Naive thymus-derived CD4-positive, alpha-beta T cell (primary cell): ENCODE data around the gene TTC7B. TPM values are rescaled to one million over a fixed set of nuclear protein-coding genes. Genes with fewer than 3 reads are reported as not detected.

Source experiments
- ATAC-seq: fragments of 150-1000 bp; cut with Tn5 transposase; 2 replicates; pipeline ENCODE4 v1.10.0; 2021; ENCODE audit warnings: mild to moderate bottlenecking, moderate library complexity
- CTCF ChIA-PET: fragments of 350-600 bp; sonication (Branson Sonifier 250); formaldehyde crosslinking; loops from one replicate; lab custom pipeline; 2021; ENCODE audit warnings: antibody characterized with exemption; lab: Charles Lee
- POLR2A ChIA-PET: fragments of 350-600 bp; sonication (Branson Sonifier 250); formaldehyde crosslinking; loops from one replicate; lab custom pipeline; 2021; ENCODE audit warnings: antibody characterized with exemption, inconsistent platforms; lab: Charles Lee
- DNase-seq, 9 donors: peaks; one replicate each; pipeline versions ENCODE4 v3.0.0 to v3.0.0-alpha.2; 2020 to 2022; ENCODE audit warnings: mixed read lengths in 1 of 9
- H3K27ac ChIP-seq: one replicate; pipeline ENCODE4 v1.7.0; 2013; ENCODE audit warnings: mild to moderate bottlenecking, low read depth, low read length, moderate library complexity
- H3K27me3 ChIP-seq, 2 donors: one replicate each; pipeline ENCODE4 v1.7.0; 2013; ENCODE audit warnings: low read length in 2 of 2, mild to moderate bottlenecking in 2 of 2, moderate library complexity in 2 of 2; ENCODE audit not compliant: control insufficient read depth in 2 of 2, insufficient read depth in 2 of 2
- H3K36me3 ChIP-seq, 3 experiments: 1 replicate in 2 of 3; 2 replicates in 1 of 3; pipeline ENCODE4 v1.7.0; 2013; ENCODE audit warnings: low read length in 3 of 3, mild to moderate bottlenecking in 3 of 3, moderate library complexity in 1 of 3; ENCODE audit not compliant: insufficient read depth in 3 of 3, control insufficient read depth in 2 of 3
- H3K4me1 ChIP-seq, 2 donors: one replicate each; pipeline ENCODE4 v1.7.0; 2013; ENCODE audit warnings: low read length in 2 of 2, mild to moderate bottlenecking in 2 of 2, moderate library complexity in 1 of 2; ENCODE audit not compliant: control insufficient read depth in 2 of 2, insufficient read depth in 2 of 2
- H3K4me3 ChIP-seq: 2 replicates; pipeline ENCODE4 v1.7.0; 2013; ENCODE audit warnings: mild to moderate bottlenecking, low read length
- H3K9me3 ChIP-seq, 3 experiments: 1 replicate in 2 of 3; 2 replicates in 1 of 3; pipeline ENCODE4 v1.7.0; 2013; ENCODE audit warnings: low read length in 3 of 3; ENCODE audit not compliant: control insufficient read depth in 2 of 3
- H3K27ac Mint-ChIP-seq, 9 donors: one replicate each; pipeline ENCODE4 v1.8.0; 2020 to 2022; ENCODE audit warnings: mixed read lengths in 9 of 9, mild to moderate bottlenecking in 8 of 9, moderate library complexity in 5 of 9, inconsistent platforms in 2 of 9
- H3K27me3 Mint-ChIP-seq, 5 donors: one replicate each; pipeline ENCODE4 v1.8.0; 2021 to 2022; ENCODE audit warnings: mixed read lengths in 5 of 5, mild to moderate bottlenecking in 1 of 5
- H3K36me3 Mint-ChIP-seq, 5 donors: one replicate each; pipeline ENCODE4 v1.8.0; 2020 to 2022; ENCODE audit warnings: mixed read lengths in 5 of 5, mild to moderate bottlenecking in 3 of 5, inconsistent platforms in 1 of 5
- H3K4me1 Mint-ChIP-seq, 7 donors: one replicate each; pipeline ENCODE4 v1.8.0; 2020 to 2022; ENCODE audit warnings: mixed read lengths in 7 of 7, mild to moderate bottlenecking in 3 of 7, inconsistent platforms in 1 of 7
- H3K4me3 Mint-ChIP-seq, 10 donors: one replicate each; pipeline ENCODE4 v1.8.0; 2020 to 2022; ENCODE audit warnings: mild to moderate bottlenecking in 10 of 10, mixed read lengths in 10 of 10, moderate library complexity in 6 of 10, inconsistent platforms in 2 of 10
- H3K9me3 Mint-ChIP-seq, 11 donors: one replicate each; pipeline ENCODE4 v1.8.0; 2020 to 2022; ENCODE audit warnings: mixed read lengths in 11 of 11, mild to moderate bottlenecking in 4 of 11, inconsistent platforms in 1 of 11, moderate library complexity in 1 of 11
- intact Hi-C, 2 donors: fragments of 100-400 bp; cut with micrococcal nuclease; formaldehyde crosslinking; loops; one replicate each; pipeline ENCODE4 v1.15.1; 2023
- polyA plus RNA-seq, 2 donors: library from polyadenylated mRNA; unstranded; fragments of 300-500 nt; fragmentation: Illumina TruSeq; gene quantifications; one replicate each; pipeline ENCODE4 v1.2.3, GENCODE V29; 2021
- total RNA-seq, 6 experiments: library from RNA in 5 of 6; stranded (reverse) in 5 of 6; gene quantifications; 1 replicate in 5 of 6; 2 replicates in 1 of 6; pipeline ENCODE4 v1.2.3 and lab custom pipeline; 2021 to 2026

TTC7B gene
- total and polyA plus RNA-seq, 7 experiments from 2014 or later, result 0.08 to 9.5 (median 3.4) TPM; not detected in 2

DNA sequence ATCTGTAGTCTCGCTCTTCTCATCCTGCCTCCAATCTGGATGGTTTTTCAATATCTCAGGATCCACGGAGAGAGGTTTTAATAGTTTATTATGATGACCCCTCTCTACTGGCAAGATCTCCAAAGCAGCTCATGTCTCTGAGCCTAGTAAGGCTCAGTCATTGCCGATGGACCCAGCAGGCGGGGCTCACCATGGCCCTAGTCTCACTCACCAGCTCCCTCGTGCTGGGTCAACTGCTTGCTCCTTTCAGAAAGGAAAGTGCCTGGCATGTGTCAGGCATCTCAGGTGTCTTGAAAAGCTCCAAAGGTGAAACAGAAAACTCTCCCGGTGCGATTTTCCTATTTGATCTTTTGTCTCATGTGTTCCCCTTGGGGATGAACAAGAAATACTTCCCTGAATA, 240.4 kb downstream of the TTC7B start:
- Mint-ChIP-seq H3K9me3 (no peaks in the 10 kb centered on the region), H3K27me3 (no peaks in the 10 kb centered on the region), H3K4me1 (peaks cover 0 to 2% (median 0%) of the 10 kb centered on the region in 7 donors), H3K27ac (no peak overlapping the region), H3K4me3 (no peak overlapping the region), H3K36me3 (no peaks in the 10 kb centered on the region)
- ChIA-PET POLR2A (no interaction called here), CTCF (no interaction called here)
- intact Hi-C loops, result loop anchor here in 1 of 2 donors (2.0 kb wide), 1 partner anchor 19 kb away; no protein-coding TSS in a partner anchor
- H3K4me3 ChIP-seq, result no peak overlapping the region
- no peaks in the 10 kb centered on the region for H3K9me3 ChIP-seq
- no peaks in the 10 kb centered on the region for H3K27me3 ChIP-seq
- DNase-seq (no peak), ATAC-seq (no peak)
- no peaks in the 10 kb centered on the region for H3K36me3 ChIP-seq
- H3K4me1 ChIP-seq, result no peaks in the 10 kb centered on the region
- H3K27ac ChIP-seq, result no peak overlapping the region

DNA sequence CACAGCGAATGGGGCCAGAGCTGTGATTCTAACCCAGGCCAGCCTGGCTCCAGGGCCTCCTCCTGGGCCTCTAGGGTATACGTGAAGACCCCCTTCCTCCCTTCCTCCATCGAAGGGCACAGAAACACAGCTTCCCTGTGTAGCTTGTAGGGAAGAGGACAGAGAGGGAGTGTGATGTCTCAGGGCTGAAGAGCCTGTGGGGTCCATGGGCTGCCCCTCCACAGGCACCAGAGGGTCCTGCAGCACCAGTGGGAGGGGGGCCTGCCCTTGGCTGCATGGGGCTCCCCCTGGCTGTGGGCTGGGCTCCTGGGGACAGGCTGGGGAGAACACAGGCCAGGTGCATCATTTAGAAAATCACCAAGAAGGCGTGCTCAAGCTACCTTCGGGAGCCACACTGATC, 240.9 kb downstream of the TTC7B start:
- no peaks in the 10 kb centered on the region for H3K36me3 Mint-ChIP-seq
- CTCF ChIA-PET, result no interaction called here
- H3K27ac ChIP-seq, result no peak overlapping the region
- no peaks in the 10 kb centered on the region for H3K9me3 Mint-ChIP-seq
- no peaks in the 10 kb centered on the region for H3K9me3 ChIP-seq
- H3K27ac Mint-ChIP-seq, result no peak overlapping the region
- peaks cover 0 to 2% (median 0%) of the 10 kb centered on the region in 7 donors for H3K4me1 Mint-ChIP-seq
- POLR2A ChIA-PET, result no interaction called here
- H3K4me1 ChIP-seq, result no peaks in the 10 kb centered on the region
- H3K36me3 ChIP-seq, result no peaks in the 10 kb centered on the region
- DNase-seq (no peak), ATAC-seq (no peak)
- intact Hi-C loops, result loop anchor here in 1 of 2 donors (2.0 kb wide), 1 partner anchor 19 kb away; no protein-coding TSS in a partner anchor
- no peaks in the 10 kb centered on the region for H3K27me3 ChIP-seq
- no peaks in the 10 kb centered on the region for H3K27me3 Mint-ChIP-seq
- H3K4me3 ChIP-seq, result no peak overlapping the region
- H3K4me3 Mint-ChIP-seq, result no peak overlapping the region

DNA sequence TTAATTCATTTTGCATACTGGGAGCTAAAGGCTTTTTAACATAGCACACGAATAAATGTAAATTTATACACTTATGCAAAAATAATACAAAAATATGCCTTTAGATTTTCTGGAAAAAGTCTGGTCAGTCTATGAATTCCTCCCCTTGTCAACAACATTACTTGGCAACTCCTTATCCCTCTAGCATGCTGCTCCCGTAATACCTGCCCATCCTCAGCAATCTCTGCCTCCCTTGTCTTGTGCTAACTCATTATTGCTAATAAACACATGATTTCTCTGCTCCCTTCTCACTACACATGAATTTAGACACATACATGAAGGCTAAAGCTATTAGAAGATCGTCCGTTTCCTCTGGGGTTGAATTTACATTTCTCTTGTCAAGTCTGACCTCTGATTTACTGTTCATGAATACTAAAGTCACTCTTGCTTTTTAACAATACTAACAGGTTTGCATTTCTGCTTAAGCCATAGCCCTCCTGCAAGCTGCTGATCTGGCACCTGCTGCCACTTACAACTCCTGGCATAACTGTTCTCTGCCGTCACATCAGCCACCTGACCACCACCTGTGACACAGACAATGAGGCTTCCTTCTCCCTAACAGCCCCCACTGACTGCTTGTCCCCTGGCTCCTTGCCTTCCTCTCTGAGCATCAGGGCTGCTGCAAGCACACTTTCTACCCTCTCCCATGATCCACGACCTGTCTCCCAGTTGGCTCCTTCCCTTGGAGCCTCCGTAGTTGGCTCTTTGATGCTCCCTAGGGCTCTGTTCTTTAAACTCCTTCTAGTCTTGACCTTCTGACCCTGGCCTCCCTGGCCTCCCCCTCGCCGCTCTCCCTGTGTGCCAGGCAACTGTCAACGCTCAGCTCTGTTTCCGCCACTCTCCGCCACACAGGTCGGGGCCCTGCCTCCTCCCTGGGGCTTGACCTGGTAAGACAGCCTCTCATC, 241.8 kb downstream of the TTC7B start:
- H3K27me3 ChIP-seq, result no peaks in the 10 kb centered on the region
- H3K4me1 Mint-ChIP-seq, result no peaks in the 10 kb centered on the region
- POLR2A ChIA-PET, result no interaction called here
- no peak overlapping the region for H3K27ac ChIP-seq
- ATAC-seq, result no peak
- no peak overlapping the region for H3K27ac Mint-ChIP-seq
- DNase-seq, result no peak
- no peaks in the 10 kb centered on the region for H3K36me3 ChIP-seq
- no peak overlapping the region for H3K4me3 Mint-ChIP-seq
- no peak overlapping the region for H3K4me3 ChIP-seq
- no peaks in the 10 kb centered on the region for H3K4me1 ChIP-seq
- no peaks in the 10 kb centered on the region for H3K36me3 Mint-ChIP-seq
- H3K27me3 Mint-ChIP-seq, result no peaks in the 10 kb centered on the region
- CTCF ChIA-PET, result no interaction called here
- intact Hi-C loops, result loop anchor here in 1 of 2 donors (2.0 kb wide), 1 partner anchor 18 kb away; no protein-coding TSS in a partner anchor
- H3K9me3 Mint-ChIP-seq, result no peaks in the 10 kb centered on the region
- H3K9me3 ChIP-seq, result no peaks in the 10 kb centered on the region

DNA sequence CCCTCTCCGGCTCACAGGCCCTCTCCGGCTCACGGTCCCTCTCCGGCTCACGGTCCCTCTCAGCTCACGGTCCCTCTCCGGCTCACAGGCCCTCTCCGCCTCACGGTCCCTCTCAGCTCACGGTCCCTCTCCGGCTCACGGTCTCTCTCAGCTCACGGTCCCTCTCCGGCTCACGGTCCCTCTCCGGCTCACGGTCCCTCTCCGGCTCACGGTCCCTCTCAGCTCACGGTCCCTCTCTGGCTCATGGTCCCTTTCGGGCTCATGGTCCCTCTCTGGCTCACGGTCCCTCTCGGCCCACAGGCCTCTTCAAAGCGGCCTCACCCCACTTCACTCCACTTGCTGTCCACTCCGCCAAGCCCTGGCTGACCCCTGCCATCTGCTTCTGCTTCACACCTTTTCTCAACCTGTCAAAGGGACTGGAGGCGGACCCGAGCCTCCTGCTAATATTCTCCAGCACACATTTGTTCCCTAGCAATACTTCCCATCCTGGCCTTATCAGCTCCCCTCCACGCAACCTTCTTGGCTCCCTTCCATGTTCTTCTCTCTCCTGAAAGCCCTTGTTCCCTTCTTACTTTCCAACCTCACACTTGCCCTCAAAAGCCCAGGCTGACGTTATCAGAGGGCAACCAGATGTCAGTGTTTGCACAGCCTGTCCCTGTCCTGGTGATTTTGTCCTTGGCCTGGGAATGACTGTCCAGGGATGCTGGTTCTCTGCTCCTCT, 242.7 kb downstream of the TTC7B start:
- intact Hi-C loops, result loop anchor here in 1 of 2 donors (2.0 kb wide), 1 partner anchor 17 kb away; no protein-coding TSS in a partner anchor
- no peak for ATAC-seq
- Mint-ChIP-seq H3K4me3 (no peak overlapping the region), H3K27ac (no peak overlapping the region), H3K4me1 (peaks cover 0 to 1% (median 0%) of the 10 kb centered on the region in 7 donors), H3K36me3 (no peaks in the 10 kb centered on the region), H3K27me3 (no peaks in the 10 kb centered on the region), H3K9me3 (no peaks in the 10 kb centered on the region)
- Histone ChIP-seq H3K27ac (no peak overlapping the region), H3K9me3 (no peaks in the 10 kb centered on the region), H3K4me3 (no peak overlapping the region), H3K36me3 (no peaks in the 10 kb centered on the region), H3K4me1 (no peaks in the 10 kb centered on the region), H3K27me3 (no peaks in the 10 kb centered on the region)
- POLR2A ChIA-PET, result no interaction called here
- CTCF ChIA-PET, result no interaction called here
- no peak for DNase-seq

DNA sequence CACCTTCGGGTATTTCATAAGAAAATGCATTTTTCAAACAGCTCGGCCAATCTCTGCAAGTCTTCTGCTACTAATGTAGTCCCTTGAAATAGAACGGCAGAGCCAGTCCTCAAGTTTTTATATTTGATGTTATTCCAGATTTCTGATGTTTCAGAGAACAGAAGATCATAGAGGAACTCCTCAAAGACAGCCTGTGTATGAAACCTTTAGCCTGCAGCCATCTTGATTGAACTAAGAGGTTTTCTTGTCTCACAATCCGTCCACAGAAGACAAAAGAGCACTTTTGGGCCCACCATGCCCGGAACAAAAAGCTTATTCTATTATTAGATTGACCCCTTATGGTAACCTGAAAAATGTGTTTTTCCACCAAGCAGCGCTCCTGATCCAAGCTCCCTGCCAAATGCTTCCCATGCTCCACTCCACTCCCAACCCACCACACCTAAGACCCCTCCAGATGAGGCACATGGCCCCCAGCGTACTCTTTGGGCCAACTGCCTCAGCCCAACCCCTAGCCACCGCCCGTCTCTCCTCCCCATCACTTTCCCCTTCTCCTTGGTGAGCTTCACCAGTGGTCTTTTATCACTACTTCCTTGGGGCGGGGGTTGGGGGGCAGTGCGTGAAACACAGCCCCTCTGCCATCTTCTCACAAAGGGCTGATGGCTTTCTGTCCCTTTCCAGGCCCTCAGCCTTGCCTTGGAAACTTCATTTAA, 243.6 kb downstream of the TTC7B start:
- Histone ChIP-seq H3K27ac (no peak overlapping the region), H3K9me3 (no peaks in the 10 kb centered on the region), H3K27me3 (no peaks in the 10 kb centered on the region), H3K4me1 (no peaks in the 10 kb centered on the region), H3K36me3 (no peaks in the 10 kb centered on the region), H3K4me3 (no peak overlapping the region)
- H3K4me1 Mint-ChIP-seq, result peaks cover 0 to 1% (median 0%) of the 10 kb centered on the region in 7 donors
- H3K27me3 Mint-ChIP-seq, result no peaks in the 10 kb centered on the region
- no peak for DNase-seq
- intact Hi-C loops, result no loop called here
- H3K4me3 Mint-ChIP-seq, result no peak overlapping the region
- no peak for ATAC-seq
- POLR2A ChIA-PET, result no interaction called here
- CTCF ChIA-PET, result no interaction called here
- no peaks in the 10 kb centered on the region for H3K36me3 Mint-ChIP-seq
- no peaks in the 10 kb centered on the region for H3K9me3 Mint-ChIP-seq
- no peak overlapping the region for H3K27ac Mint-ChIP-seq

DNA sequence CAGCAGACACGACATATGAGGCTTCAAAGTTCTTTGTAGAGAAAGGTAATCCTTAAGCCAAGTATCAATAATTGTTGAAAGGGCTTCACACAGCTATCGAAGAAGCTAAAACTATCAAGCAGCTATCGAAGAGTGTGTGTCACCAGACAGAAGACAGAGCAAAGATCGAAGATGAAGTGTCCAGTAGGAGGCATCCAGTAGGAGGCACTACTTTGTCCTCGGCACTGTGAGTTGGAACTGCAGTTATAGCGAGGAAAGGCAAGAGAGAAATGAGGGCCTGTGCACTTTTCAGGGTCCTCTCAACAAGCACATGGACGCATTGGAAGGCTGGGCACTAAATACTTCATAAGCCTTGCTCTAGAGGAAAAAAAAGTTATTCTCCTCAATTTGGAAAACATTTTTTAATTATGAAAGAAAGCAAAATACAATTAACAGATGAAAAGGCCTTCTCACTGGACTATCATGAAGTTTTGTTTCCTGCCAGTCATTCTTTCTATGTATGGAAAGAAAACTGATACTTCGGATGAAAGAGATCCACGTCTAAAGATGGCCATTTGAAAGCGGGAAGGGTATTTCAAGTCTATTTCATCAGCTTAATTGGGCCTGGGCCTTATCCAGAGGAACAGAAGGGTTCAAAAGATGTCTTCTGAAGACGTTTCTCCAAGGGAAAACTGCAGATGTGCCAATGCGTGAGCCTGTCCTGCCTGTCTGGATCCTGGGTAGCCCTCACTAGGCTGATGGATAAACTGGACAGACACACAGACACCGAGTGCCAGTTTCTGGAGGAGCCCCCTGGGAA, 244.9 kb downstream of the TTC7B start:
- Mint-ChIP-seq H3K4me1 (peaks cover 0 to 1% (median 0%) of the 10 kb centered on the region in 7 donors), H3K4me3 (no peak overlapping the region), H3K36me3 (no peaks in the 10 kb centered on the region), H3K9me3 (no peaks in the 10 kb centered on the region), H3K27me3 (no peaks in the 10 kb centered on the region), H3K27ac (no peak overlapping the region)
- no peaks in the 10 kb centered on the region for H3K4me1 ChIP-seq
- no peak for DNase-seq
- no peak overlapping the region for H3K27ac ChIP-seq
- no peaks in the 10 kb centered on the region for H3K9me3 ChIP-seq
- ChIA-PET POLR2A (no interaction called here), CTCF (no interaction called here)
- H3K27me3 ChIP-seq, result no peaks in the 10 kb centered on the region
- no peaks in the 10 kb centered on the region for H3K36me3 ChIP-seq
- no peak overlapping the region for H3K4me3 ChIP-seq
- intact Hi-C loops, result no loop called here
- ATAC-seq, result no peak
